ENCODE data around the gene RGP1.

RGP1 gene

DNA sequence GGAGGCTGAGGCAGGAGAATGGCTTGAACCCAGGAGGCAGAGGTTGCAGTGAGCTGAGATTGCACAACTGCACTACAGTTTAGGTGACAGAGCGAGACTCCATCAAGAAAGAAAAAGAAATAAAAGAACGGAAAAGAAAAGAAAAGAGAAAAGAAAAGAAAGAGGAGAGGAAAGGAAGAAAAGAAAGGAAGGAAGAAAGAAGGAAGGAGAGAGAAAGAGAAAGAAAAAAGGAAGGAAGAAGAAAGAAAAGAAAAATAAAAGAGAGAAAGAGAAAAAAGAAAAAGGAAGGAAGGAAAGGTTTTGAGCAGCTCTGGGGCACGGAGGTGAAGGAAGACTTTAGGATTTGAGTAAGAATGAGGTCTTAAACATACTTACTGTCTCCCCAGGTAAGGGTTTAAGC is 35.5 kb upstream of the RGP1 start:
- Histone ChIP-seq H3K36me3 (replicated peaks; ENCODE audit: insufficient read depth, low read length) (peaks cover 2% of the 10 kb centered on the region; the same call in 1 of the 2 replicates), H3K9ac (ENCODE audit: low read length) (no peak overlapping the region)

DNA sequence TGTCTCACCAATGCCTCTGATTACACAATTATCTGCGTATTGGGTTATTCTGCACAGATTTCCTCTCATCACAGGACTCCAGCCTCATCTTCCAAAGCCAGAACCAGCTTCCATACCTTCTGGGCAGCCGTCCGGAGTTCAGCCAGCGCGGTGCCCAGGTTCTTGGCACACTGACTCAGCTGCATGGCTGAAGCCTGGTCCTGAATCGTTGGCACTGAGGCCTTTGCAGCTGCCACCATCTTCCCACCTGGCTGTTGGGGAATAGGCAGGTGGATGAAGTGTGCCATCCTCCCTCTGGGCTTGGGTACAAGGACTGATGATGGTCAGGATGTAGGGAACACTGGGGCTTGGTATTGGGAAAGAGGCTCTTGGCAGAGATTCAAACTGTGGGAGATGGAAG is 35.0 kb upstream of the RGP1 start:
- H3K79me2 ChIP-seq (ENCODE audit: low read length): no peaks in the 10 kb centered on the region
- DNase-seq: no peak
- H4K20me1 ChIP-seq (ENCODE audit: insufficient read depth, low read length): no peaks in the 10 kb centered on the region
- H3K27ac ChIP-seq (ENCODE audit: low read length): no peak overlapping the region
- H3K4me2 ChIP-seq (ENCODE audit: low read depth, low read length): no peak overlapping the region
- no peaks in the 10 kb centered on the region for H3K4me1 ChIP-seq (ENCODE audit: low read length)
- H3K9me3 ChIP-seq (replicated peaks; ENCODE audit: insufficient read depth, low read length): no peaks in the 10 kb centered on the region
- H3K9me2 ChIP-seq (replicated peaks; ENCODE audit: insufficient read depth, low read length): no peaks in the 10 kb centered on the region
- no peaks in the 10 kb centered on the region for H3K27me3 ChIP-seq (replicated peaks; ENCODE audit: insufficient read depth, low read length)
- no peak overlapping the region for H3K9ac ChIP-seq (ENCODE audit: low read length)
- no peak overlapping the region for H2AFZ ChIP-seq (ENCODE audit: low read length)
- no peak overlapping the region for H3K4me3 ChIP-seq (ENCODE audit: low read length)
- peaks cover 2% of the 10 kb centered on the region; the same call in 1 of the 2 replicates for H3K36me3 ChIP-seq (replicated peaks; ENCODE audit: insufficient read depth, low read length)
- no peaks in the 10 kb centered on the region for H3F3A ChIP-seq (ENCODE audit: insufficient read depth, low read length)
- TF ChIP-seq EZH2phosphoT487 (IDR thresholded peaks at IDR 0.05; ENCODE audit: low read length) (no peak), EZH2 (optimal IDR thresholded peaks at IDR 0.05; ENCODE audit: low read depth, low read length) (no peak)
- TF ChIP-seq, protein P1, sequence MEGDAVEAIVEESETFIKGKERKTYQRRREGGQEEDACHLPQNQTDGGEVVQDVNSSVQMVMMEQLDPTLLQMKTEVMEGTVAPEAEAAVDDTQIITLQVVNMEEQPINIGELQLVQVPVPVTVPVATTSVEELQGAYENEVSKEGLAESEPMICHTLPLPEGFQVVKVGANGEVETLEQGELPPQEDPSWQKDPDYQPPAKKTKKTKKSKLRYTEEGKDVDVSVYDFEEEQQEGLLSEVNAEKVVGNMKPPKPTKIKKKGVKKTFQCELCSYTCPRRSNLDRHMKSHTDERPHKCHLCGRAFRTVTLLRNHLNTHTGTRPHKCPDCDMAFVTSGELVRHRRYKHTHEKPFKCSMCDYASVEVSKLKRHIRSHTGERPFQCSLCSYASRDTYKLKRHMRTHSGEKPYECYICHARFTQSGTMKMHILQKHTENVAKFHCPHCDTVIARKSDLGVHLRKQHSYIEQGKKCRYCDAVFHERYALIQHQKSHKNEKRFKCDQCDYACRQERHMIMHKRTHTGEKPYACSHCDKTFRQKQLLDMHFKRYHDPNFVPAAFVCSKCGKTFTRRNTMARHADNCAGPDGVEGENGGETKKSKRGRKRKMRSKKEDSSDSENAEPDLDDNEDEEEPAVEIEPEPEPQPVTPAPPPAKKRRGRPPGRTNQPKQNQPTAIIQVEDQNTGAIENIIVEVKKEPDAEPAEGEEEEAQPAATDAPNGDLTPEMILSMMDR (IDR thresholded peaks at IDR 0.05; ENCODE audit: low read length): no peak

More for the DNA sequence above, 35.5 kb upstream of the RGP1 start:
- Histone ChIP-seq H3K4me1 (ENCODE audit: low read length) (no peaks in the 10 kb centered on the region), H3F3A (ENCODE audit: insufficient read depth, low read length) (no peaks in the 10 kb centered on the region), H3K4me2 (ENCODE audit: low read depth, low read length) (no peak overlapping the region), H3K27ac (ENCODE audit: low read length) (no peak overlapping the region), H3K4me3 (ENCODE audit: low read length) (no peak overlapping the region), H3K79me2 (ENCODE audit: low read length) (no peaks in the 10 kb centered on the region), H3K9me3 (replicated peaks; ENCODE audit: insufficient read depth, low read length) (no peaks in the 10 kb centered on the region), H3K27me3 (replicated peaks; ENCODE audit: insufficient read depth, low read length) (no peaks in the 10 kb centered on the region), H2AFZ (ENCODE audit: low read length) (no peak overlapping the region), H3K9me2 (replicated peaks; ENCODE audit: insufficient read depth, low read length) (no peaks in the 10 kb centered on the region), H4K20me1 (ENCODE audit: insufficient read depth, low read length) (no peaks in the 10 kb centered on the region)
- TF ChIP-seq EZH2phosphoT487 (IDR thresholded peaks at IDR 0.05; ENCODE audit: low read length) (no peak), EZH2 (optimal IDR thresholded peaks at IDR 0.05; ENCODE audit: low read depth, low read length) (no peak)
- TF ChIP-seq, protein P1 (IDR thresholded peaks at IDR 0.05; ENCODE audit: low read length): no peak
- no peak for DNase-seq

DNA sequence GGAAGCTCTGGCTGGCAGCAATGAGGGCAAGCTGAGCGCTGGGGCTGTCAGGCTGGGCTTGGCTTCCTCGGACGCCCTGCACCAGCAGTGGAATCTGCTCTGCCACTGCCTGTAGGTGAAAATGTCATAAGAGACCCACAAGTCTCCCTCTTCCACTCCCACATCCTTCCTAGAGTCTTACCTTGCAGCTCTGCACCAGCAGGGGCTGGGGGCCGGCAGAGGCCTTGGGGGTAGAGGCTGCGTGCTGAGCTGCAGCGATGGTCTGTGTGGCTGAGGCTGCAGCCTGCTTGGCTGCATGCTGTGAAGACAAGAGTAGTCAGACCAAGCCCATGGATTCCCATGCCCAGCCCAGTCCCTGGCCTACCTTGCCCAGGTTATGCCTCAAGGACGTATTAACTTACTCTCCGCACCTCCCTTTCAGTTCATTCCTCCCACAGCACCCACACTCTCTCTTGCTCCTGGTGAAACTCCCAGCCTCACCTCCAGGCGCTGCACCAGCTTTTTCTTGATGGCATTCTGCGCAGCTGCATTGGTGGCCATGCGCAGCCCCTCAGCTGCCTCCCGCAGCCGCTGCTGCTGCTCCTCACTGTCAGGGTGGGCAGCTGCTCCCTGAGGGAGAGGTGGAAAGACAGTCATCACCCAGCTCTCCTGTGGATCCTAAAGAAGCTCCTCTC is 34.4 kb upstream of the RGP1 start:
- H3K79me2 ChIP-seq (ENCODE audit: low read length): no peaks in the 10 kb centered on the region
- H4K20me1 ChIP-seq (ENCODE audit: insufficient read depth, low read length): no peaks in the 10 kb centered on the region

More for the DNA sequence above, 34.4 kb upstream of the RGP1 start:
- Histone ChIP-seq H3K9ac (ENCODE audit: low read length) (no peak overlapping the region), H3K9me2 (replicated peaks; ENCODE audit: insufficient read depth, low read length) (no peaks in the 10 kb centered on the region), H3K27me3 (replicated peaks; ENCODE audit: insufficient read depth, low read length) (no peaks in the 10 kb centered on the region), H3K4me3 (ENCODE audit: low read length) (no peak overlapping the region), H2AFZ (ENCODE audit: low read length) (no peak overlapping the region), H3K9me3 (replicated peaks; ENCODE audit: insufficient read depth, low read length) (no peaks in the 10 kb centered on the region), H3K36me3 (replicated peaks; ENCODE audit: insufficient read depth, low read length) (peaks cover 2% of the 10 kb centered on the region; the same call in 1 of the 2 replicates), H3F3A (ENCODE audit: insufficient read depth, low read length) (no peaks in the 10 kb centered on the region), H3K27ac (ENCODE audit: low read length) (no peak overlapping the region), H3K4me2 (ENCODE audit: low read depth, low read length) (no peak overlapping the region), H3K4me1 (ENCODE audit: low read length) (no peaks in the 10 kb centered on the region)
- TF ChIP-seq EZH2phosphoT487 (IDR thresholded peaks at IDR 0.05; ENCODE audit: low read length) (no peak), EZH2 (optimal IDR thresholded peaks at IDR 0.05; ENCODE audit: low read depth, low read length) (no peak)
- TF ChIP-seq, protein P1 (IDR thresholded peaks at IDR 0.05; ENCODE audit: low read length): no peak
- DNase-seq: no peak
